GM23338 (cell line): ENCODE results near the gene ARHGEF40. TPM values are rescaled to one million over a fixed set of nuclear protein-coding genes. Genes with fewer than 3 reads are reported as not detected.

Experiments used
- ATAC-seq: fragments of 200-7000 bp; cut with Tn5 transposase; 3 replicates; pipeline ENCODE4 v1.9.1; 2020
- DNase-seq: peaks from one replicate; pipeline ENCODE4 v3.0.0-alpha.2; 2015; ENCODE audit warnings: low spot score
- H2AFZ ChIP-seq: fragments of 200-600 bp; sonication (generic); 2 replicates; pipeline ENCODE4 v1.8.0; 2016; ENCODE audit warnings: antibody characterized with exemption, mild to moderate bottlenecking, moderate library complexity
- H3F3A ChIP-seq: fragments of 200-600 bp; sonication (generic); replicated peaks from 2 replicates; pipeline ENCODE4 v1.8.0; 2017; ENCODE audit warnings: antibody characterized with exemption, mixed run types, low read depth
- H3K27ac ChIP-seq: fragments of 200-600 bp; sonication (generic); 2 replicates; pipeline ENCODE4 v1.6.1; 2016; ENCODE audit warnings: low read depth
- H3K27me3 ChIP-seq: fragments of 200-600 bp; sonication (generic); 2 replicates; pipeline ENCODE4 v1.8.0; 2016; ENCODE audit warnings: mild to moderate bottlenecking, mixed run types, moderate library complexity; ENCODE audit not compliant: insufficient read depth
- H3K36me3 ChIP-seq: fragments of 200-600 bp; sonication (generic); 2 replicates; pipeline ENCODE4 v1.8.0; 2016; ENCODE audit warnings: mild to moderate bottlenecking; ENCODE audit not compliant: insufficient read depth
- H3K4me1 ChIP-seq: fragments of 200-600 bp; sonication (generic); 2 replicates; pipeline ENCODE4 v1.8.0; 2016; ENCODE audit warnings: mild to moderate bottlenecking, moderate library complexity; ENCODE audit not compliant: insufficient read depth
- H3K4me2 ChIP-seq: fragments of 200-600 bp; sonication (generic); 2 replicates; pipeline ENCODE4 v1.7.1; 2017; ENCODE audit warnings: mixed run types
- H3K4me3 ChIP-seq: fragments of 200-600 bp; sonication (generic); 2 replicates; pipeline ENCODE4 v1.6.1; 2016; ENCODE audit warnings: mixed run types
- H3K79me2 ChIP-seq: fragments of 200-600 bp; sonication (generic); replicated peaks from 2 replicates; pipeline ENCODE4 v1.8.0; 2017; ENCODE audit warnings: mild to moderate bottlenecking; ENCODE audit not compliant: insufficient read depth
- H3K9me2 ChIP-seq: fragments of 200-600 bp; sonication (generic); 2 replicates; pipeline ENCODE4 v1.8.0; 2017; ENCODE audit not compliant: insufficient read depth
- H4K20me1 ChIP-seq: fragments of 200-600 bp; sonication (generic); replicated peaks from 2 replicates; pipeline ENCODE4 v1.8.0; 2017; ENCODE audit warnings: mild to moderate bottlenecking; ENCODE audit not compliant: insufficient read depth
- H3K27ac Mint-ChIP-seq: 2 replicates; pipeline ENCODE4 v1.8.0; 2020; ENCODE audit warnings: inconsistent platforms, mild to moderate bottlenecking, moderate library complexity, mixed read lengths
- H3K27me3 Mint-ChIP-seq: 3 replicates; pipeline ENCODE4 v1.8.0; 2022; ENCODE audit warnings: low read depth, mild to moderate bottlenecking, moderate library complexity, mixed read lengths, inconsistent platforms; ENCODE audit not compliant: insufficient read depth, poor library complexity
- H3K36me3 Mint-ChIP-seq: 3 replicates; pipeline ENCODE4 v1.8.0; 2021; ENCODE audit warnings: low read depth, mild to moderate bottlenecking, inconsistent platforms, moderate library complexity, mixed read lengths
- H3K4me1 Mint-ChIP-seq: 3 replicates; pipeline ENCODE4 v1.8.0; 2020; ENCODE audit warnings: mild to moderate bottlenecking, inconsistent platforms, mixed read lengths
- H3K4me3 Mint-ChIP-seq: 3 replicates; pipeline ENCODE4 v1.8.0; 2021; ENCODE audit warnings: moderate library complexity, mild to moderate bottlenecking, inconsistent platforms, mixed read lengths
- H3K9me3 Mint-ChIP-seq: 3 replicates; pipeline ENCODE4 v1.8.0; 2020; ENCODE audit warnings: moderate library complexity, mild to moderate bottlenecking, inconsistent platforms, mixed read lengths
- CREB1 ChIP-seq: fragments of 250-450 bp; sonication (Bioruptor Pico); IDR thresholded peaks from 2 replicates; pipeline ENCODE4 v1.5.0; 2020; ENCODE audit warnings: low read depth, mild to moderate bottlenecking, moderate library complexity
- CTCF ChIP-seq, 2 experiments: fragments of 200-600 bp in 1 of 2; sonication (generic) in 1 of 2; conservative IDR thresholded peaks; 2 replicates each; pipeline versions ENCODE4 v1.5.1 to v1.6.1; 2016 to 2017; ENCODE audit warnings: antibody characterized with exemption in 2 of 2, low read depth in 2 of 2, mild to moderate bottlenecking in 2 of 2, moderate library complexity in 1 of 2
- ETS1 ChIP-seq: IDR thresholded peaks from 2 replicates; pipeline ENCODE4 v1.6.1; 2016; ENCODE audit warnings: antibody characterized with exemption
- EZH2 ChIP-seq: fragments of 200-600 bp; sonication (generic); IDR thresholded peaks from one replicate; pipeline ENCODE4 v1.8.0; 2017; ENCODE audit warnings: antibody characterized with exemption, mild to moderate bottlenecking, low read depth; ENCODE audit not compliant: unreplicated experiment
- EZH2phosphoT487 ChIP-seq: fragments of 200-600 bp; sonication (generic); IDR thresholded peaks from one replicate; pipeline ENCODE4 v1.8.1; 2018; ENCODE audit warnings: antibody characterized with exemption; ENCODE audit not compliant: unreplicated experiment
- JUNB ChIP-seq: IDR thresholded peaks from one replicate; pipeline ENCODE4 v1.6.1; 2016; ENCODE audit warnings: antibody characterized with exemption; ENCODE audit not compliant: unreplicated experiment
- NANOG ChIP-seq: IDR thresholded peaks from 2 replicates; pipeline ENCODE4 v1.6.1; 2016; ENCODE audit warnings: antibody characterized with exemption, borderline replicate concordance
- POLR2AphosphoS5 ChIP-seq: IDR thresholded peaks from 2 replicates; pipeline ENCODE4 v1.6.1; 2016; ENCODE audit warnings: antibody characterized with exemption, low read depth
- REST ChIP-seq: IDR thresholded peaks from one replicate; pipeline ENCODE4 v1.6.1; 2018; ENCODE audit warnings: antibody characterized with exemption; ENCODE audit not compliant: unreplicated experiment
- STAT1 ChIP-seq: IDR thresholded peaks from one replicate; pipeline ENCODE4 v1.6.1; 2016; ENCODE audit warnings: antibody characterized with exemption; ENCODE audit not compliant: unreplicated experiment
- ZNF114 ChIP-seq: fragments of 250-450 bp; sonication (Bioruptor Pico); IDR thresholded peaks from 2 replicates; pipeline ENCODE4 v1.5.0; 2020; ENCODE audit warnings: mild to moderate bottlenecking, moderate library complexity
- ZNF331 ChIP-seq: fragments of 250-450 bp; sonication (Bioruptor Pico); IDR thresholded peaks from 2 replicates; pipeline ENCODE4 v1.5.0; 2020; ENCODE audit warnings: low read depth, mild to moderate bottlenecking, moderate library complexity
- ZNF462 ChIP-seq: fragments of 250-450 bp; sonication (Bioruptor Pico); IDR thresholded peaks from 2 replicates; pipeline ENCODE4 v1.5.0; 2020; ENCODE audit warnings: mild to moderate bottlenecking, moderate library complexity
- polyA plus RNA-seq: library from polyadenylated mRNA; unstranded; fragments of >200 nt; fragmentation: Nextera tagmentation; extraction: Ambion mirVana; gene quantifications from 2 replicates; pipeline ENCODE4 v1.2.1, GENCODE V29; 2016
- total RNA-seq: library from RNA; depleted of rRNA; stranded (reverse); fragments of >200 nt; shearing (Covaris generic); gene quantifications from 2 replicates; pipeline ENCODE4 v1.2.3, GENCODE V29; 2014

The ARHGEF40 gene
- total and polyA plus RNA-seq, 2 experiments from 2014 or later: 17.7 to 44.6 TPM

- no peaks in the 10 kb centered on the region for H3K79me2 ChIP-seq
- Mint-ChIP-seq H3K9me3 (no peaks in the 10 kb centered on the region; the same call in 2 of the 3 replicates), H3K4me1 (peaks cover 7% of the 10 kb centered on the region), H3K27ac (no peak overlapping the region), H3K4me3 (no peak overlapping the region), H3K36me3 (peaks cover 91% of the 10 kb centered on the region), H3K27me3 (peaks cover 10% of the 10 kb centered on the region)
- no peak overlapping the region for H2AFZ ChIP-seq
- no peak overlapping the region for H3K4me2 ChIP-seq
- no peaks in the 10 kb centered on the region for H3K27me3 ChIP-seq
- TF ChIP-seq CTCF (conservative IDR thresholded peaks at IDR 0.05; ENCODE audit: low read depth in 2 of 2): no peak
- no peak for TF ChIP-seq NANOG
- no peak for TF ChIP-seq ZNF114 (CRISPR knock-in tag)
- no peak for TF ChIP-seq STAT1
- TF ChIP-seq EZH2phosphoT487: no peak
- TF ChIP-seq POLR2AphosphoS5: no peak
- TF ChIP-seq REST: no peak
- no peak for TF ChIP-seq ZNF331 (CRISPR knock-in tag)
- no peak for TF ChIP-seq ZNF462 (CRISPR knock-in tag)
- TF ChIP-seq ETS1: no peak
- TF ChIP-seq CREB1 (CRISPR knock-in tag): no peak
- no peak for TF ChIP-seq JUNB
- no peak for TF ChIP-seq EZH2
- peaks cover 7% of the 10 kb centered on the region; the same call in 1 of the 2 replicates for H3F3A ChIP-seq
- DNase-seq (no peak), ATAC-seq (peak; percentile 38)
- H3K27ac ChIP-seq: no peak overlapping the region
- H4K20me1 ChIP-seq: peaks cover 5% of the 10 kb centered on the region
- no peaks in the 10 kb centered on the region for H3K9me2 ChIP-seq
- H3K4me1 ChIP-seq: no peaks in the 10 kb centered on the region
- no peak overlapping the region for H3K4me3 ChIP-seq
- H3K36me3 ChIP-seq: peaks cover 20% of the 10 kb centered on the region; the same call in 1 of the 2 replicates
Observed at GRCh38 chr14:21081521-21082142, 11.5 kb downstream of the ARHGEF40 start.
